Measurements from ENCODE around the gene KLHDC3.
A peak's percentile ranks its signal among the peaks of the same experiment; 100 is the strongest.

The KLHDC3 gene

DNA sequence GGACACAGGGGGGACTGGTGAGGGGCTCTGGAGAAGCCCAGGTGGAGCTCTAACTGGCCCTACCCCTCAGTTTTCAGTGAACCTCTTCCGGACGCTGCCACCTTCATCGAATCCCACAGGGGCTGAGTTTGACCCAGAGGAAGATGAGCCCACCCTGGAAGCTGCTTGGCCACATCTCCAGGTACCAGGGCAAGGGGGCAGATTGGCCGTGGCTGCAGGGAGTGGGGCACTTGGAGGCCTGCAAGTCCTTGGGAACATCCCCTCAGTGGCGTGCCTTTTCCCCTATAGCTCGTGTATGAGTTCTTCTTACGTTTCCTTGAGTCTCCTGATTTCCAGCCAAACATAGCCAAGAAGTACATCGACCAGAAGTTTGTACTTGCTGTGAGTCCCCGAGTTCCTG, 6.9 kb upstream of the KLHDC3 start:
- no peak for TF ChIP-seq ZNF274 (IDR thresholded peaks at IDR 0.05; ENCODE audit: low read depth, low read length)
- no peak overlapping the region for H3K4me3 ChIP-seq (ENCODE audit: low read length)

DNA sequence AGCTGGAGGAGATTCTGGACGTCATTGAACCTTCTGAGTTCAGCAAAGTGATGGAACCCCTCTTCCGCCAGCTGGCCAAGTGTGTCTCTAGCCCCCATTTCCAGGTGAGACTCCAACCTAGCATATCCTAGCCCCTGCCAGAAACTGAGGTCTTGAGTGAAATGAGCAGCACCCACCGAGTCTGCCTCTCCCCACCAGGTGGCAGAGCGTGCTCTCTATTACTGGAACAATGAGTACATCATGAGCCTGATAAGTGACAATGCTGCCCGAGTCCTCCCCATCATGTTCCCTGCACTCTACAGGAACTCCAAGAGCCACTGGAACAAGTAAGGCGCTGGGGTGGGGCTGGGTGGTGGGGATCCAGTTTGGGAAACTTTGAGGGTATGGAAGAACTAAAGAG, 4.9 kb upstream of the KLHDC3 start:
- H3K4me3 ChIP-seq (ENCODE audit: low read length), result no peak overlapping the region
- TF ChIP-seq ZNF274 (IDR thresholded peaks at IDR 0.05; ENCODE audit: low read depth, low read length), result no peak

DNA sequence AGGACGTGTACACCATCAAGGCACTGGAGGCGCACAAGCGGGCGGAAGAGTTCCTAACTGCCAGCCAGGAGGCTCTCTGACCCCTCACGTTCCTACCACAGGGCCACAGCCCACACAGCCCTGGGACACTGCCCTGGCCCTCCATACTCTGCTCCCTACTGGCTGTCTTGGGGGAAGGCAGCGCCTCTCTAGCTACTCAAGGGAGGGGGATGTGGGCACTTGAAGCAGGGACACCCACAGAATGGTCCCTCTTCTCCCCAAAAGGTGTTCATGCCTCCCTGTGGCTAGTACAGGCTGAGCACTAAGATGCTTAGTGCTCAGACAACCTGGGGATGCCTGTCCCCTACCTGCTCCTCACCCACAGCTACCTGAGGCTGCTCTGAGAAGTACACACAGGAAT, 2.8 kb upstream of the KLHDC3 start:
- no peak for TF ChIP-seq ZNF274 (IDR thresholded peaks at IDR 0.05; ENCODE audit: low read depth, low read length)
- H3K4me3 ChIP-seq (ENCODE audit: low read length), result no peak overlapping the region

DNA sequence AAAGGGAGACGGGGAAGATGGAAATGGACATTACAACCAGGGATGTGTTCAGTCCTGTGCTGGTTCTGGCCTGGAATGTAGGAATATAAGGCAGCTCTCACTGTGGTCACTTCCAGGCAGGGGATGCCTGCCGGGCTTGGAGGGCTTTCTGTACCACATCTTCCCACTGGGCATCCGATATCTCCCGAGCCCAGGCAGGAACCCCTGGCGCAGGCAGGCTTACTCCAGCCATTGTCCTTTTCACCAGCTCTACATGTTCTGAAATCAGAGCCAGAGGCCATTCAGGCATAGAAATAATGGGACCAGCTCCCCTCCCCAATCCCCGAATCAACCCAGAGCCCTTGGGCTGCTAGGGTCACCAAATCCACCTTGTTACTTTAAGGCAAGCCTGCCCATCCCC, 1.7 kb upstream of the KLHDC3 start:
- H3K4me3 ChIP-seq (ENCODE audit: low read length), result peak overlapping the region; percentile 79; the same call in 1 of the 2 replicates
- TF ChIP-seq ZNF274 (IDR thresholded peaks at IDR 0.05; ENCODE audit: low read depth, low read length), result no peak

DNA sequence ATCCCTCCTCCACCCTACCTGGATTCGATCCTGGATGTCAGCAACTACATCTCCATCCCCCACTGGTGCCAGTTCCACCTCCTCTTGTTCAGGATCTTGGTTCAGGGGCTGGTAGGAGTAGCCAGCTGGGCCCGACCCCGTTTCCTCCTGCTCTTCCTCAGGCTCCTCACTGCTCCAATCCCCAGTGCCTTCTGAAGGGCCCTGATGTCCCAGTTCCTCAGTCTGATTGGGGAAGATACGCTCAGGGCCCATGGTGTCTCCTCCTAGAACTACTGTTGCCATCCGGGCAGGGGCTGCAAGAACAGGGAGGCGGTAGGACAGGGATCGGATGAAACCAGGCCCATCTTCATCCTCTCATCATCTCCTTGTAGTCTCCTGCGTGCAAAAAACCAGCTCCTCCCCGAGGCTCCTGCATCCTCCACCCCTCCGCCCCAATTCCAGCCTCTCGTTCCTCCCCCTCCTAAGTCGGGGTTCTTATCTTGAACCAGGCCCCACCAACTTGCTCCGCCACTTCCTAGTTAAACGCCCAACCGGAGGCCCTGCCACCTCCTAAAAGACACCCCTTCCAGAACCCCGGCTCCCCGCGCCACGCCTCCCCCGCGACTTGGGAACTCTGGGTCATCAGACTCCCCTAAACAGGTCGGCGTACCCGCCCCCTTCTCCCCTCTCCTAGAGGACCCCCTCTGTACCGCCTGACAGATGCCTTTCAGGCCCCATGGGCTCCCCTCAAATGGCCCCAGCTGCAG, 779 bp upstream of the KLHDC3 start:
- no peak for TF ChIP-seq ZNF274 (IDR thresholded peaks at IDR 0.05; ENCODE audit: low read depth, low read length)
- H3K4me3 ChIP-seq (ENCODE audit: low read length), result peak overlapping the region; percentile 79

DNA sequence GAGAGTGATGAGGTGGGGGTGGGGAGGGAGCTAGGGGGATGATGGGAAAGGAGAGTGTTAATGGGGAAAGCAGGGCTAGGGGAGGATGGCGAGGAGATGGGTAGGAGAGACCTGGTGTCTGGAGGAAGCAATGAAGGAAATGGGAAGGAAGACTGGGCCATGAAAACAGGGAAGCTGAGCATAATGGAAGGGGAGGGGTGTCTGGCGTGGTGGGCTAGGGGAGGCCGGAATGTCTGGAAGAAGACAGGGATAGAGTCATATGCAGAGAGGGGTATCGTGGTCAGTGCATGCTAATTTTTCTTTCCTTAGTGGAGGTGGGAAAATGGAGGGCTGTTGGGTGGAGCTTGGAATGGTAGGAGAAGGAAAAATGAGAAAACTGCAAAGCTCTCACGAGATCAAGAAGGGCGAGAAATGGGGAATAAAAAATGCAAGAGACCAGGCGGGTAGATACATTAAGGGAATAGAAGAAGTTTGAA, 423 bp downstream of the KLHDC3 start:
- no peak for TF ChIP-seq ZNF274 (IDR thresholded peaks at IDR 0.05; ENCODE audit: low read depth, low read length)
- H3K4me3 ChIP-seq (ENCODE audit: low read length), result peak overlapping the region; percentile 96

DNA sequence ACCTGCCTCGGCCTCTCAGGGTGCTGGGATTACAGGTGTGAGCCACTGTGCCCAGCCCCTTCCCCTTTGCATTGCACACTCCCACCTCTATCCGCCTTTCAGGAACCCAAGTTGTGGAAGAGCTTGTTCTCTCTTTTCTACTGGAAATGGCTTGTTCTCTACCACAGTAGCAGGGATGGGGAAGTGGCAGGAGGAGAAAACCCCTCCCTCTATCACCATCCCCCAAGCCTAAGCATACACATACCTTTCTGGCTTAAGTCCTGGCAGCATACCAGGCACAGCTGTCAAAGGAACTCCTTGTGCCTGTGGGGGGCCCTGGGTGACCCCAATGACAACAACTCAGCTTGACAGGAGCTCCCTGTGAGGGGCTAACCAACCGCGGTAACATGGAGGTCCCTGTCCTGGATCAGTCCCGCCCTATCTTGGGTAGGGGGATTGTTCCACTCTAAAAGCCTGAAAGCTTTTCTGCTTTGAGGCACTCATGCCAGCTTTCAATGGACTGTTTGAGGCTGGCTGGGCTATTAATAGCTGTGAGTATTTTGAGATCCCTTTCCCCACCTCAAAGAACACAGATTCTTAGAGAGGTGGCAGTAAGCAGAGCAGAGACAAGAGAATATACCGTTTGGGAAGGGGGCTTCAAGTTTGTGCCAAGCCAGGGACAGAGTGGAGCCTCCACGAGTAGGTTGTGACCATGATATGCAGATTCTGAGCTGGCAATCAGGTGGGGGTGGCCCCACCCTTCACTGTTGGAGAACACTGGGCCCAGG, 2.3 kb downstream of the KLHDC3 start:
- TF ChIP-seq ZNF274 (IDR thresholded peaks at IDR 0.05; ENCODE audit: low read depth, low read length), result no peak
- H3K4me3 ChIP-seq (ENCODE audit: low read length), result no peak overlapping the region

DNA sequence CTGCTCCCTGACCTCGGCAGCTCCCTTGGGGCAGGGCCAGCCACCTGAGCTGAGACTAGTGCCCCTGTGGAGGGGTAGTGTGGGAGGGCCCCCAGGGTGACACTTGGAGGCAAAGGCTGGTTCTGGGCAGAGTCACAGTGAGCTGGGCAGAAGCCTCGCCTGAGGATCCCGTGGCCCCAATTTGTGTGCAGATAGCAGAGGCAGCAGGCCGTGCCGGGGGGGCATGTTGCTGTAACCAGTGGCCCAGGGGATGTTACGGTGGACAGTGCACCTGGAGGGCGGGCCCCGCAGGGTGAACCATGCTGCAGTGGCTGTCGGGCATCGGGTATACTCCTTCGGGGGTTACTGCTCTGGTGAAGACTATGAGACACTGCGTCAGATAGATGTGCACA, 2.9 kb downstream of the KLHDC3 start:
- no peak for TF ChIP-seq ZNF274 (IDR thresholded peaks at IDR 0.05; ENCODE audit: low read depth, low read length)
- H3K4me3 ChIP-seq (ENCODE audit: low read length), result no peak overlapping the region

DNA sequence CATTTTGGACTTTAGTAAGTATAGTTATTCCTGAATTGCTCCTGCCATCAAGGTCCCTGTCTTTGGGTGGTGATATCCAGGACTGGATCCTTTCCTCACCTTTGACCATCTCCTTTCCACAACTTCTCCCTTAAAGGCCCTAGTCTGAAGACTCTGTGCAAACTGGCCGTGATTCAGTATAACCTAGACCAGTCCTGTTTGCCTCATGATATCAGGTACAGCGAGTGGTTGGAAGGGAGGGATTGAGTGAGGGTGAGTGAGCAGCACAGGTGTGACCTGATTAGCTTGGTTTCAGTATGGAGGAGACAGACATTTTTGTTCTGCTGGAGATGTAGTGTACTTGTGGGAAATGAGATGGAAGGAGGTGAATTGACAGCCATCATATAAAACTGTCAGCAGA, 5.1 kb downstream of the KLHDC3 start:
- TF ChIP-seq ZNF274 (IDR thresholded peaks at IDR 0.05; ENCODE audit: low read depth, low read length), result no peak
- no peak overlapping the region for H3K4me3 ChIP-seq (ENCODE audit: low read length)

DNA sequence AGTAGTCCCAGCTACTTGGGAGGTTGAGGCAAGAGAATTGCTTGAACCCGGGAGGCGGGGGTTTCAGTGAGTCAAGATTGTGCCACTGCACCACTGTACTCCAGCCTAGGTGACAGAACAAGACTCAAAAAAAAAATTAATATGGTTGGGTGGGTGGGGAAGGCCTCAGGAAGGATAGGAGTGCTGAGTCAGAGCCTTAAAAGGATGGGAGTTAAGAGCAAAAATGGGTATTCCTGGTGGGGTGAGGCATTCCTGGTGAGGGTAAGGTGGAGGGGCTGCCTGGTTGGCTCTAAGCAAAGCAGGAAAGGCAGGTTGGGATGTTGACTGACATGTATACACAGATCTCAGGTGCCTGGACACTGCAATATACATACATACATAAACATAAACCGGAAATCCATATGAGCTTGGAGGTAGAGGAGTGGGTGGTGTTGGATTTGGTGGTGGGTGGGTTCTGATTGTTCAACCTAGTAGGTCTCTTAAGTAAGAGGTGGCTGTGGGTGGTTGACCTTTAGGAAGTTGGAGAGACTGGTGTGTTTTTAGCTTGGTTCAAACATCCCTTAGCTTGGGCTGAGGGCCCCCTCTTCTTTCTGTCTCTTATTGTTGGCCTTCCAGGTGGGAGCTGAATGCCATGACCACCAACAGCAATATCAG, 6.1 kb downstream of the KLHDC3 start:
- H3K4me3 ChIP-seq (ENCODE audit: low read length), result no peak overlapping the region
- TF ChIP-seq ZNF274 (IDR thresholded peaks at IDR 0.05; ENCODE audit: low read depth, low read length), result no peak

DNA sequence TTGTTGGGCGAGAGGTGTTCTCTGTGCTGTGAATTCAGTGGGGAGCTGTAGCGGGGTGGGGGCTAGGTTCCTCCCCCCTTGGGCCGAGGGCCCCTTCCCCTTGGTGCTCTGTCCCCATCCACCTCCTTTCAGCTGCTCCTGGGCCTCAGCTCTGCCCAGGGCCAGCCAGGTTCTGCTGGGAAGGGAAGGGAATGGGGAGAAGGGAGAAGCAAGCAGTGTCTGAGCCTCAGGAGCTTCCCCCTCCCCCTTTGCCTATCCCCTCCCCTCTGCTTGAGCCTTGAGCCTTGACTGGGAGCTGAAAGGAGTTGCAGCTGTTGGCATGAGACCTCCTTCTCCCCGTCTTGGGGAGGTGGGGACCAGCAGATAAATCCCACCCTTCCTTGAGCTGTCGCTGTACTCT, 6.8 kb downstream of the KLHDC3 start:
- no peak for TF ChIP-seq ZNF274 (IDR thresholded peaks at IDR 0.05; ENCODE audit: low read depth, low read length)
- H3K4me3 ChIP-seq (ENCODE audit: low read length), result peak overlapping the region; percentile 88; the same call in 1 of the 2 replicates

DNA sequence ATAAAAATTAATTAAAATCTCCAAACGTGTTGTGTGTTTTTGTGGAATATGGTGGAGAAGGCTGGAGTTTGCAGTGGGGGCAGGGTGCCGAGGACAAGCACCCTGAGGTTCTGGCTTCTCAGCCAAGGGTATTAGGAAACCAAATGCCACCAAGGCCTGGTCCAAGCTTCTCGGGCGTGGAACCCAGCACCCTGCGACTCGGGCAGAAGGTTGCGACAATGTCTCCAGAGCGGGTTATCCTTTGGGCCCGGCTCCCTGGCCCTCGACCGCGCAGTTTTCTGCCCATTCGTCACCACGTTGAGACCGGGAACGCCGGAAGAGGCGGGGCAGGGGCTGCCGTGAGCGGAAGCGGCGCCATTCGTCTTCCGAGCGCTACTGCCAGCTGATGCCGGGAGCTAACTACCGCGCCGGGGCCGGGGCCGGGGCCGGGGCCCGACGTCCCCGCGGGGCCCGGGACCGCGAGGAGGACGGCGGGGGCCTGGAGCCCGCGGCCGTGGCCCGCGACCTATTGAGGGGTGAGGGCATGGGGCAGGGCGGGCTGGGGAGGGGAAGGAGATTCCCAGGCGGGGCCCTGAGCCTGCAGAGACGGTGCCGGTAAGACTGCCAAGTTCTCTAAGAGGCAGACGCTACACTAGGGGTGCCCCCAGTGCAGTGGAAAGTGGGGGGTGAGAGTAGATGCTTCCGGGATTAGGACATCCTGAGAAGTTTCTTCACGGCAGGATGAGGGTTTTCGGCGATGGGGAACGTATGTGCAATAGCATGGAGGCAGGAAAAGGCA, 7.4 kb downstream of the KLHDC3 start, which contains the start of gene RRP36:
RRP36 (plus strand) TSS at position 354 of the 778 bp plus-strand sequence; CDS start at position 386, 32 bp downstream.
- TF ChIP-seq ZNF274 (IDR thresholded peaks at IDR 0.05; ENCODE audit: low read depth, low read length), result no peak
- peak within 1 kb of the TSS; percentile 88 for H3K4me3 ChIP-seq (ENCODE audit: low read length)

DNA sequence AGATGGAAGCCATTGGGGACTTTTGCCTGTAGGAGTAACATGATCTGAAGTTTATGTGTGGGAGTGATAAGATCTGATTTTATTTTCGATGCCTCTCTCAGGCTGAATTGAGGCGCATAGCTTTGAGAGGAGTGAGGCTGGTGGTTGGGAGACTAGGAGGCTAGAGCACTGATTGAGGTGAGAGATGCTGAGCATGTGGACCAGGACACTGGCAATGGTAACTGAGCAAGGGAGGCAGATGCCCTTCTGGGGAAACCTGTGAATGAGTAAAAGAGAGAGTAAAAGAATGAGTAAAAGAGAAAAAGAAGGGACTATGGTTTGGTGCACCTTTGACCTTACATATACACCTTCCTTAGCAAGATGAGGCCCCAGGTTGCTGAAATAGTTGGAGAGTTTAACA, 10.4 kb downstream of the KLHDC3 start:
- no peak for TF ChIP-seq ZNF274 (IDR thresholded peaks at IDR 0.05; ENCODE audit: low read depth, low read length)
- H3K4me3 ChIP-seq (ENCODE audit: low read length), result no peak overlapping the region

DNA sequence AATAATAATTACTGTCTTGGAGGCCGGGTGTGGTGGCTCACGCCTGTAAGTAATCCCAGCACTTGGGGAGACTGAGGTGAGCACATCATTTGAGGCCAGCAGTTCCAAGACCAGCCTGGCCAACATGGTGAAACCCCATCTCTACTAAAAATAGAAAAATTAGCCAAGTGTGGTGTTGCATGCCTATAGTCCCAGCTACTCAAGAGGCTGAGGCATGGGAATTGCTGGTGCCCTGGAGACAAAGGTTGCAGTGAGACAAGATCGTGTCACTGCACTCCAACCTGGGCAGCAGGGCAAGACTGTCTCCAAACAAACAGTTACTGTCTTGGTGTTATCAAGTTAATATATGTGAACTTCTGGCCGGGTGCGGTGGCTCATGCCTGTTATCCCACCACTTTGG, 12.3 kb downstream of the KLHDC3 start:
- TF ChIP-seq ZNF274 (IDR thresholded peaks at IDR 0.05; ENCODE audit: low read depth, low read length), result no peak
- no peak overlapping the region for H3K4me3 ChIP-seq (ENCODE audit: low read length)
